SIG-M5 treated with dmso at 0.1 percent for 504 hours (cell line): ENCODE measurements around the gene SORCS1.

ENCODE experiments used
- DNase-seq: peaks from one replicate; lab custom pipeline; 2025; ENCODE audit not compliant: unreplicated experiment; lab: John Stamatoyannopoulos, UW

Gene SORCS1

GRCh38 chr10:106904209-106904608 lies 260.3 kb downstream of the SORCS1 start:
- no peak for DNase-seq

DNA sequence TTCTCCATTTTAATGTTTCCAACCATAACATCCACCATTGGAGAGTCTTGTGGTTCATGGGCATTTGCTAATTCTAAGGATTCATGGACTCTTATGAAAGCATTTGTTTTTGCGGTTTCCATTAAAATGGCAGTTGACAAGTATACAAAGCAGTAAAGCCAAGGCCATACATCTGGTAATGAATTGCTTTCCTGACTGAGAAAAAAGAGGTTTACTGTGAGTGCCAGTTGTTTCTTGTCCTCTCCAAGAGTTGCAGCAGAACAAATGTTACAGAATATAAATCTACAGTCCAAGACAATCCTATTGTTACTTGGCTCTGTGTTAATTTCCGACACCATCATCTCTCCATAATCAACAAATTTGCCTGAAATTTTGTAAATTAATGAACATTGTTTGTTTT lies 261.3 kb downstream of the SORCS1 start:
- DNase-seq: no peak

- no peak for DNase-seq
Measured at GRCh38 chr10:106900016-106900652, 264.4 kb downstream of the SORCS1 start.

GRCh38 chr10:106898446-106898845 lies 266.1 kb downstream of the SORCS1 start:
- DNase-seq: no peak

GRCh38 chr10:106897719-106898118 lies 266.8 kb downstream of the SORCS1 start:
- no peak for DNase-seq

DNA sequence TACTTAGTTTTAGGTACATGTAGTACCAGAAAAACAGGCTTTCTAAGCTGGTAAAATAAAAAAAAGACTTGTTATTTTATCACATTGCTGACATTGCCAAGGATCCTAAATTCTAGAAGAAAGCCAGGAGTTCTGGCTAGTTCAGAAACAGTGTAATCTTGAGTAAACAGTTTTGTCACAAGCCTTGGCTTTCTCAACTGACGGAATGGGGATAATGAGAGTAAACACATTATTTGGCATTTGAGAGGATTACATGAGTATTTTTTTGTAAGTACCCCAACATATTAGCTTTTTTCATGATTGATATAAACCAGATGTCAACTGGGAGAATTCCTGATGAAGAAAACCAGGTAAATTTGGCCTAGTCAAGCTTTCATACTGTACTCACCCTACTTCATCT lies 269.8 kb downstream of the SORCS1 start:
- DNase-seq: peak; percentile 5

DNA sequence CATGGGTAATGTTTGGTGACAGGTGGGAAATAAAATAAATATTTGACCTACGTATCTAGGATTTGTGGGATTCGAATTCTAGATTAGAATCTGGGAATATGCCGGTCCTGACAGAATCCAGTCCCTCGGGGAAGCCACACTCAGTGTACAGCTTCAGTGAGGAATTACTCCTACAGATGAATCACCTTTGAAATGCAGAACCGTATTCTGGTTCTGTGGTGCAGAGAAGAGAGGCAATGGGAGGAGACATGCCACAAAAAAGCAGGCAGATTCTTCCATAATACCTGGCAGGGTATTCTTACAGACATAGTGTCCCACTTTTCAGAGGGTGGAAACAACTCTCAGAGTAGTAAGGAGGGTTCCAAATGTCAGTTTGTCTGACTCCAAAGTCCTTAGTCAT lies 286.9 kb downstream of the SORCS1 start:
- DNase-seq: no peak

- DNase-seq: no peak
Measured at GRCh38 chr10:106874604-106874889, 290.0 kb downstream of the SORCS1 start.

DNA sequence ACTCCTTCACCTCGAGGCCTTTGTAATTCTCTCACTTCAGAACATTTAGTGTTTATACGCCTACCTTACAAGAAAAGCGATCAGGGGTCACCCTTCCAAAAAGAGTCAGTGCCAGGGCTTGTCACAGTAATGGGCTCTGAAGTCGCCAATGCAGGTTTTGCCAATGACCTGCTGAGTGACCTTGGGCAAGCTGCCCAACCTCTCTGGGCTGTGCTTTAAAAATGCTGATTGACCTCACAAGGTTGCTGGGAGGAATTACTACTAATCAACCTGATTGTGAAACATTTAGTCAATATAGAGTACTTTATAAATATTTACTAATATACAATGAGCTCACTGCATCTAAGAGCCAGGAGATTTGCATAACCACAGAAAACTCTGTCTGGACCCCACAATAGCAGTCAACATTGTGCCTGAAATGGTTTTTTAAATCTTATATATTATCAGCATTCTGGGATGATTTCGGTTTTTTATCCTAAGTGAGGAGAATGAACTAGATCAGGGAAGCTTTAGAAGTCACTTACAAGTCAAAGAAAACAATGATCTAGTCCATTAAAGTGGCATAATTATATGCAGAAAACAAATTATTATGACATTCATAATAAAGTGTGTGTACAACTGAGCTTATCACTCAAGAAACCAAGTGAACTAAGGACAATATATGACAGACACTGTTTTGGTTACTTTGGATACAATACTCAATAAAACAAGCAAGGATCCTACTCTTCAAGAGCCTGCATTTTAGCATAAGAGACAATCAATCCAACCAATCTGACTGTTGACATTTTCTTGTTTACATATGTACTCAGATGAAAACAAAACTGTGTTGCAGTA lies 290.5 kb downstream of the SORCS1 start:
- DNase-seq: no peak

- DNase-seq: no peak
Measured at GRCh38 chr10:106872176-106872575, 292.3 kb downstream of the SORCS1 start.

DNA sequence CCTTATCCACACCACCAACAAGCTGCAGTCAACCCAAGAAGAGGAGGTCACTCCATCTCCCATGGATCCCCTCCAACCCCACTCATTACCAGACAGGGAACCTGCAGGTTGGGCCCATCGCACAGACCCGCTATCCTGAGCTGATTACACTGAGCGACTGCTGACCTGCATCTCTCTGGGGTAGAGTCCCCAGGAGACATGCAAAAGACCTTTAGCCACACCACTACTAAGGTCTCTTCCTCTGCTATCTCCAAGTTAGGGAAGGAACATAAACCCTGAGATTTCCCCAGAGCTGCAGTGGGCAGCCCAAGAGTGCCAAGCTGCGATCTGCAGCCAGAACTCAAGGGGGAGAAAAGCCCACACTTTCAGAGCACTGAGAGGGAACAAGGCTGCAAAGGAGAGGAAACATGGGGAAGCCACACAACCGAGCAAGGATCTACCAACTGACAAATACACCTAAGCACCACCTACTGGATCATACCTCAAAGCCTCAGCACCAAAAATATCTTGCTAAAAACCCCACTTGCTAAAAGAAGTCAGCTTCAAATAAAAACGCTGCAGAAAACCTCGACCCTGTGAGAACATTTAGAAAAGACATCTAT lies 298.2 kb downstream of the SORCS1 start:
- DNase-seq: no peak

GRCh38 chr10:106864031-106864430 lies 300.5 kb downstream of the SORCS1 start:
- DNase-seq: no peak

DNA sequence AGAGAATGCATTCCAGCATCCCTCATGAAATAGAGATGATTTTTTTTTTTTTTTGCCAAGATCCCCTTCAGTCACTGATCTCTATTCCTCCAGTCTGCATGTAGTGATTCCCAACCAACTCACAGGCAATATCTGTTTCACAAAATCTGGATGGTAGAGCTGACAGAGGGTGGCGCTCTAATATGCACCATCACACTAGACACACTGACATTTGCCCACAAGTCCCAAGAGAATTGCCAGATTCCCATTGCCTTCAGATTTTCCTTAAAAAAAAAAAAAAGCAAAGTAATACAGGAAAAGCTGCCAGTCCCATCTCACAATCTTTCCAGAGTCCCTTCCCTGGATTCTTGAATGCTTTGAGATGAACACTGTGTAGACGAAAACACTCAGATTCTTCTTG lies 301.0 kb downstream of the SORCS1 start:
- DNase-seq: no peak

DNA sequence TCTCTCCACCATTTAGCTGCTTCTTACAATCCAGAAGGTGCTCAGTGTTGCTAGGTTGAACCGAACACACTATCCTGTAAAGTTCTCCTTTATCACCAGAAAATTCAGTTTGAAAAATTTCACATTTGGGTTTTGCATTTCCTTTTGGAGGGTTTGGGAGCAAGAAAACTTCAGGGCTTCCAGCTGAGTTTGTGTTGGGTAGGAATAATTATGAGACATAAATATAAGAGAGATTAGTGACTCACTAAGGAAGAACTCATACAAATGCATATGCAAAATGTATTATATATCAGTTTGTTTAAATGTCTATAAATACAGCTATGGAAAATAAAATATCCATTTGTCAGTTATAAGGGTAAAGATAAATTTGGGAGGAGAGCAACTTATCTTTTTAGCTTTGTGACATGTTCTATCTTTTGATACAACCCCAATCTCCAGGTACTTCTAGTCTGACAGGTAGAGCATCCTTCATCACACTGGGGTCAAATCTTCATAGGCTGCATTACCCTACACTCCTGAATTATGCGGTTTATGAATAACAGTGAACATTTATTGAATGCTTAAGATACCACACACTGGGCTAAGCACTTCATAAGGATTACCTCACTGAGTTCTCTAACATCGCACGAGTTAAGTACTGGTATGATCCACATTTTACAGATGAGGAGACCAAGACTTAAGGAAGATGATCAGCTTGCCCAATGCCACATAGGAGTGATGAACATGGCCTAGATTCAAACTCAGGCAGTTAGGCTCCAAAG lies 304.4 kb downstream of the SORCS1 start:
- DNase-seq: no peak

GRCh38 chr10:106857728-106858127 lies 306.8 kb downstream of the SORCS1 start:
- no peak for DNase-seq

GRCh38 chr10:106857213-106857612 lies 307.3 kb downstream of the SORCS1 start:
- DNase-seq: no peak

DNA sequence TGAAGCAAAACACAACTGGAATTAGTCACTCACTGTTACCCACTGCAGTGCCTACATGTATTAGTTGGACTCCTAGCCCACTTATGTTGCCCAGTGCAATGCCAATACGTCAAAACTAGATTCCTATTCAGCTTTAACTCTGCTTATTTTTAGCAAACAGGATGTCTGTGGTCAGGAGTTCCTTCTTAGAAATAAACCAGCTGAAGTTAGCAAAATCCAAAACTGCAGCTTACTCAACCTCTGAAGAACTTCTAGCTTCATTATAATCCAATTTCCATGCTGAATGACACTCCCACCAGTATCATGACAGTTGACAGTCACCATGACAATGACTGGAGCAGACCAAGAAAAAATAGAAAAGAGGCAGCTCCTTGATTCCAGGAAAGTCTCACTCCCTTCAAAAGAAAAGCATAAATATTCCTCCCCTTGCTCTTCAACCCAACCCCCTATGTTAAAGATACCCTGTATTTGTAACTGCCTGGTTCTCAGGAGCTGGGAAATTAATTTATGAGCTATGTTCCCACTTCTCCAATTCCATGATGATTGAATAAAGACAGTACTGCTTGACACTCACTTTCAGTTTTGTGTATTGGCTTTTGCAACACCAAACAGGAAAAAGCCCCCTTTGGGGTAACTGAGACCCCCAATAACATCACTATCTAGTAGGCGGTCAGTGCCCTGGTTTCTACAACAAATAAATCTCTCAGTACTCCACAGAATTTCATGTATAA lies 327.4 kb downstream of the SORCS1 start:
- DNase-seq: no peak

DNA sequence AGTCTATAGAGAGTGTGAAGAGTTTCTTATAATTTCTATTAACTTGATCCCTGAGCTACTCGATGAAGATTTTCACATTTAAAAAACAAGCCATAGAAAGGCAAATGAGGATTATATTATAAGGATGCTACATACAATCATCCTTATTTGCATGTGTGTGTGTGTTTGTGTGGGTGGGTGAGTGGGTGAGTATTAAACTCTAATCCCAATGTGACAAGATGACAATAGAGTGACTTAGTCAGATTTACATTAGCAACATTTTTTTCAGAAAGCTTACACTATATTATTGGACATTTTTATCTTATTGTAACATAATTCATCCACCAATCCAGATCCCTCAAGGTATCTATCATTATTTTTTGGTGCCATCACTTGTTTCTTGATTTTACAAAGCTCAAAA lies 331.7 kb downstream of the SORCS1 start:
- no peak for DNase-seq

GRCh38 chr10:106830471-106830870 lies 334.0 kb downstream of the SORCS1 start:
- DNase-seq: no peak

- no peak for DNase-seq
Measured at GRCh38 chr10:106830006-106830405, 334.5 kb downstream of the SORCS1 start.

DNA sequence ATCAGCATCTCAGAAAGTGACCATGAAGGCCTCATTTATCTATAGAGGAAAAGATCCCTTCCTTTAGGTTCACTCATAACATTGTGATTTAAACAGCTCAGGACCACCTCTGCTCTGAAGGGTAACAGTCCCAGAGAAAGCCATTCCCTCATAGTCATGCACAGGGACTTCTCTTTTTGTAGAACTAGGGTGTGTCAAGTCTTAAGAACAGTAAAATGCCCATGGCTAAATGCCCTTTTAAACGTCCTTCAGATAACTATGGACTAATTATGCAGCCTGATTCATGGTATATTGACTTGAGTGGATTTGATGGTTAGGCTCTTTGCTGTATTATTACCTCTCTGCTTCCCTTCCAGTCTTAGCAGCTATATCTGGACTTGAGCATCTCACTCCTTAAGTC lies 337.8 kb downstream of the SORCS1 start:
- no peak for DNase-seq
